ENCODE results near the gene MSANTD4.
"Not testable (repeated sequence)": the region's sequence is repeated elsewhere in the genome, so short reads cannot be mapped to it uniquely, and the experiment has no call there.

The MSANTD4 gene

GRCh38 chr11:106012744-106013143, 9.3 kb downstream of the MSANTD4 start:
- no peak for DNase-seq

GRCh38 chr11:106011481-106011880, 10.6 kb downstream of the MSANTD4 start:
- DNase-seq: no peak

- not testable (repeated sequence) for DNase-seq
Measured at GRCh38 chr11:106003094-106003493, 18.9 kb downstream of the MSANTD4 start.

GRCh38 chr11:106001304-106002012, 20.6 kb downstream of the MSANTD4 start:
- DNase-seq: no peak

- no peak for DNase-seq
Measured at GRCh38 chr11:105991888-105992287, 30.2 kb downstream of the MSANTD4 start.

GRCh38 chr11:105989124-105989523, 32.9 kb downstream of the MSANTD4 start:
- no peak for DNase-seq

GRCh38 chr11:105988197-105988596, 33.8 kb downstream of the MSANTD4 start:
- DNase-seq: no peak

GRCh38 chr11:105986554-105986953, 35.5 kb downstream of the MSANTD4 start:
- no peak for DNase-seq

- DNase-seq: no peak
Measured at GRCh38 chr11:105979997-105980703, 41.9 kb downstream of the MSANTD4 start.

- no peak for DNase-seq
Measured at GRCh38 chr11:105975128-105975527, 46.9 kb downstream of the MSANTD4 start.

- no peak for DNase-seq
Measured at GRCh38 chr11:105969756-105970155, 52.3 kb downstream of the MSANTD4 start.

- DNase-seq: no peak
Measured at GRCh38 chr11:105968021-105968697, 53.9 kb downstream of the MSANTD4 start.

- DNase-seq: no peak
Measured at GRCh38 chr11:105960252-105961245, 61.5 kb downstream of the MSANTD4 start.

All from NCI-H1930 (cell line).